GM12892 (cell line): ENCODE data around the gene SH3RF3.

Experiments used
- POLR2AphosphoS5 ChIP-seq: IDR thresholded peaks from 2 replicates; pipeline ENCODE4 v1.6.1; 2011; ENCODE audit warnings: low read depth, low read length, control low read depth
- TAF1 ChIP-seq: IDR thresholded peaks from 2 replicates; pipeline ENCODE4 v1.6.1; 2011; ENCODE audit warnings: low read depth, mild to moderate bottlenecking, control low read depth, low read length, borderline replicate concordance

- TF ChIP-seq TAF1 (0 out of 2 replicates have a peak, but pooled peaks have one; percentile 21), POLR2AphosphoS5 (peak; percentile 42; the same call in 1 of the 2 replicates)
Measured at GRCh38 chr2:109513749-109514588, 385.0 kb downstream of the SH3RF3 start.
